Smooth muscle cell (in vitro differentiated cells): ENCODE data around the gene POLN. TPM values are rescaled to one million over a fixed set of nuclear protein-coding genes. Genes with fewer than 3 reads are reported as not detected.

Experiments
- DNase-seq: peaks from one replicate; lab custom pipeline; 2025; ENCODE audit not compliant: unreplicated experiment; lab: John Stamatoyannopoulos, UW
- H2AFZ ChIP-seq: fragments of 200-600 bp; sonication (generic); 2 replicates; pipeline ENCODE4 v1.6.0; 2016; ENCODE audit warnings: antibody characterized with exemption, low read depth, mild to moderate bottlenecking
- H3F3A ChIP-seq: fragments of 200-600 bp; sonication (generic); 2 replicates; pipeline ENCODE4 v1.6.0; 2017; ENCODE audit warnings: antibody characterized with exemption, low read depth
- H3K27ac ChIP-seq: fragments of 200-600 bp; sonication (generic); 2 replicates; pipeline ENCODE4 v1.5.1; 2016; ENCODE audit warnings: low read depth, mild to moderate bottlenecking
- H3K27me3 ChIP-seq: fragments of 200-600 bp; sonication (generic); 2 replicates; pipeline ENCODE4 v1.6.1; 2016; ENCODE audit warnings: low read depth, mild to moderate bottlenecking
- H3K36me3 ChIP-seq: fragments of 200-600 bp; sonication (generic); 2 replicates; pipeline ENCODE4 v1.5.1; 2016; ENCODE audit warnings: low read depth
- H3K4me1 ChIP-seq: fragments of 200-600 bp; sonication (generic); 2 replicates; pipeline ENCODE4 v1.5.1; 2016; ENCODE audit warnings: low read depth
- H3K4me2 ChIP-seq: fragments of 200-600 bp; sonication (generic); 2 replicates; pipeline ENCODE4 v1.6.0; 2016; ENCODE audit warnings: mild to moderate bottlenecking
- H3K4me3 ChIP-seq: fragments of 200-600 bp; sonication (generic); 2 replicates; pipeline ENCODE4 v1.5.1; 2016; ENCODE audit warnings: mild to moderate bottlenecking
- H3K79me2 ChIP-seq: fragments of 200-600 bp; sonication (generic); 2 replicates; pipeline ENCODE4 v1.6.0; 2016; ENCODE audit warnings: low read depth, mild to moderate bottlenecking
- H3K9ac ChIP-seq: fragments of 200-600 bp; sonication (generic); 2 replicates; pipeline ENCODE4 v1.6.0; 2016; ENCODE audit warnings: low read depth
- H3K9me3 ChIP-seq: fragments of 200-600 bp; sonication (generic); replicated peaks from 2 replicates; pipeline ENCODE4 v1.5.1; 2016; ENCODE audit warnings: low read depth
- H4K20me1 ChIP-seq: fragments of 200-600 bp; sonication (generic); 2 replicates; pipeline ENCODE4 v1.6.0; 2016; ENCODE audit warnings: low read depth
- WGBS: methylation state at CpG from one replicate; pipeline ENCODE4 v1.1.7; 2016; ENCODE audit warnings: low lambda C conversion rate; 5-methylcytosine and 5-hydroxymethylcytosine counted together
- polyA plus RNA-seq: library from polyadenylated mRNA; unstranded; fragments of >200 nt; fragmentation: Nextera tagmentation; extraction: Ambion mirVana; gene quantifications from 2 replicates; pipeline ENCODE4 v1.2.1, GENCODE V29; 2016
- total RNA-seq: library from RNA; depleted of rRNA; stranded (reverse); fragments of >200 nt; gene quantifications from 2 replicates; pipeline ENCODE4 v1.2.3, GENCODE V29; 2014
- TF ChIP-seq, protein P1 (sequence below): fragments of 200-600 bp; sonication (generic); IDR thresholded peaks from 2 replicates; pipeline ENCODE4 v1.5.1; 2017; ENCODE audit warnings: borderline replicate concordance, mild to moderate bottlenecking, antibody characterized with exemption; ENCODE audit not compliant: insufficient read depth, poor library complexity, severe bottlenecking

The POLN gene
- total and polyA plus RNA-seq, 2 experiments from 2014 or later: 0.35 to 3.0 TPM

DNA sequence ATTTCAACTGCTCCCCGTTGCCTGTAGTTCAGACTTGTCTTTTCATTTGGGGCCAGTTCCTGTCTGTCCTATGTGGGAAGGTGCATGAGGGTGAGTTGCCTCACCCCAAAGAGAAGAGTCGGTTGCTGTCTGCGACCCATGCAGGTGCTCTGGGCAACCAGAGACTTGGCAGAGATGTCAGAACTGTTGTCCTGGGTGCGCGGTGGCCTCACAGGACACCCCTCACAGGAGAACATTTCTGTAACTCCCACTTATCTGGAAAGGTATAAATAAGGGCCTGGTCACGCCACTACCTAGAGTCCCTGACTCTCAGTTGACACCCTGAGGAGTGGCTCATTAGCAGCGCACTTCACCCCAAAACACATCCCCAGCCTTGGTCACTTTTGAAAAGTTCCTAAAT is 192.5 kb downstream of the POLN start:
- H3K4me3 ChIP-seq: no peak overlapping the region
- no peaks in the 10 kb centered on the region for H3K36me3 ChIP-seq
- H3K27ac ChIP-seq: no peak overlapping the region
- no peaks in the 10 kb centered on the region for H4K20me1 ChIP-seq
- no peaks in the 10 kb centered on the region for H3K9me3 ChIP-seq
- TF ChIP-seq, protein P1, sequence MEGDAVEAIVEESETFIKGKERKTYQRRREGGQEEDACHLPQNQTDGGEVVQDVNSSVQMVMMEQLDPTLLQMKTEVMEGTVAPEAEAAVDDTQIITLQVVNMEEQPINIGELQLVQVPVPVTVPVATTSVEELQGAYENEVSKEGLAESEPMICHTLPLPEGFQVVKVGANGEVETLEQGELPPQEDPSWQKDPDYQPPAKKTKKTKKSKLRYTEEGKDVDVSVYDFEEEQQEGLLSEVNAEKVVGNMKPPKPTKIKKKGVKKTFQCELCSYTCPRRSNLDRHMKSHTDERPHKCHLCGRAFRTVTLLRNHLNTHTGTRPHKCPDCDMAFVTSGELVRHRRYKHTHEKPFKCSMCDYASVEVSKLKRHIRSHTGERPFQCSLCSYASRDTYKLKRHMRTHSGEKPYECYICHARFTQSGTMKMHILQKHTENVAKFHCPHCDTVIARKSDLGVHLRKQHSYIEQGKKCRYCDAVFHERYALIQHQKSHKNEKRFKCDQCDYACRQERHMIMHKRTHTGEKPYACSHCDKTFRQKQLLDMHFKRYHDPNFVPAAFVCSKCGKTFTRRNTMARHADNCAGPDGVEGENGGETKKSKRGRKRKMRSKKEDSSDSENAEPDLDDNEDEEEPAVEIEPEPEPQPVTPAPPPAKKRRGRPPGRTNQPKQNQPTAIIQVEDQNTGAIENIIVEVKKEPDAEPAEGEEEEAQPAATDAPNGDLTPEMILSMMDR: no peak
- no peak overlapping the region for H2AFZ ChIP-seq
- no peaks in the 10 kb centered on the region for H3K79me2 ChIP-seq
- no peaks in the 10 kb centered on the region for H3F3A ChIP-seq
- WGBS: 93% methylated on average over 7 of the region's 7 CpGs
- H3K4me1 ChIP-seq: no peaks in the 10 kb centered on the region
- no peak for DNase-seq
- H3K4me2 ChIP-seq: no peak overlapping the region
- H3K9ac ChIP-seq: no peak overlapping the region
- peaks cover 6% of the 10 kb centered on the region for H3K27me3 ChIP-seq

DNA sequence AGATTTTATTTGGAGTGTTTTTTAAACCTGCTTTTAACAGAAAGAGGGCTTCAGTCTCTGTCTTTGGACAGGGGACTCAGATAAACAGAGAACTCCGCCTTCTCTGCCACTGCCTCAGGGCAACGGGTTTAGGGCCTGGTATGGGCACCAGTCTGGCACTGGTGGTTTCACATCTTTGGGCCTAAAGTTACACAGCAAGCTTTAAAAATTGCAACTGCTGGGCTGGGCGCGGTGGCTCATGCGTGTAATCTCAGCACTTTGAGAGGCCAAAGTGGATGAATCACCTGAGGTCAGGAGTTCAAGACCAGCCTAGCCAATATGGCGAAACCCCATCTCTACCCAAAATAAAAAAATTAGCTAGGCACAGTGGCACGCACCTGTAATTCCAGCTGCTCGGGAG is 193.1 kb downstream of the POLN start:
- H3K9ac ChIP-seq: no peak overlapping the region
- no peaks in the 10 kb centered on the region for H3K4me1 ChIP-seq
- H3K27ac ChIP-seq: no peak overlapping the region
- TF ChIP-seq, protein P1: no peak
- H3K4me2 ChIP-seq: no peak overlapping the region
- peaks cover 6% of the 10 kb centered on the region for H3K27me3 ChIP-seq
- H2AFZ ChIP-seq: no peak overlapping the region
- no peaks in the 10 kb centered on the region for H3F3A ChIP-seq
- no peaks in the 10 kb centered on the region for H3K36me3 ChIP-seq
- H3K4me3 ChIP-seq: no peak overlapping the region
- no peak for DNase-seq
- H4K20me1 ChIP-seq: no peaks in the 10 kb centered on the region
- no peaks in the 10 kb centered on the region for H3K79me2 ChIP-seq
- 94% methylated on average over 8 of the region's 8 CpGs for WGBS
- no peaks in the 10 kb centered on the region for H3K9me3 ChIP-seq

DNA sequence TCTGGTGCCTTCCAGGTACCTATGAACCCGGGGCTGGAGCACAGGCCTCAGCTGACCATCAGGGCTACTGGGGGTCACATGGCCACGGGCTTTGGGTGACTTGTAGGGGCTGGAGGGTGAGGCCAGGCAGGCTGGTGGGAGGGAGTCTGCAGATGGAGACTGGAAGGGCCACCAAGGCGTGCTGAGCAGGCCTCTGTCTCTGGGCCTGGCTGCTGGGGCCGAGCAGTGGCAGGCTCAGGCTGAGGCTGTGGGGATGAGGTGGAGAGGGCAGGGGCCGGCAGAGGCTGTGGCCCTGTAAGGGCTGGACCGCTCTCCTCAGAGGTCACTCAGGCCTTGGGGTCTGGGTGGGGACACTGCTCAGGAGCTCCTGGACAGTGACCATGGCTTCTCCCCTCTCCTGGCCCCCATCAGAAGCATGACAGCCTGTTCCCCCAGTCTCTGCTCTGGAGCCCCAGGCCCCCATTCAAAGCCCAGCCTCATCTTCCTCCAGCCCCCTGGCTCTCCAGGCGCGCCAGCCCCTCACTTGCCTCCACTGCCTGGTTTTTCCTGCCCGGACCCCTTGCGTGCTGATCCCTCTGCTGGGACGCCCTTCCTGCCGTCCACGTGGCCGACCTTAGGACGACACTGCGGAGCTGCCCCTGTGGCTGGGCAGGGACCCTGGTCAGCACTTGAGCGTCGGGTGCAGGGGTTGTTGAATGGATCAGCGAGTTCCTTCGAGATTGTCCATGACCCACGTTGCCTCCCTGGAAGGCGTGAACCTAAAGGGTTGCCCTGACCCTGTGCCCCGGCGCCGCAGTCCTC is 193.9 kb downstream of the POLN start:
- Histone ChIP-seq H3K79me2 (no peaks in the 10 kb centered on the region), H3K4me3 (no peak overlapping the region), H3K36me3 (no peaks in the 10 kb centered on the region), H3K9me3 (no peaks in the 10 kb centered on the region), H2AFZ (no peak overlapping the region), H4K20me1 (peaks cover 6% of the 10 kb centered on the region), H3K4me2 (no peak overlapping the region), H3K4me1 (no peaks in the 10 kb centered on the region), H3K27ac (no peak overlapping the region), H3K9ac (no peak overlapping the region), H3F3A (no peaks in the 10 kb centered on the region), H3K27me3 (peaks cover 6% of the 10 kb centered on the region)
- TF ChIP-seq, protein P1: no peak
- DNase-seq: no peak
- WGBS: 94% methylated on average over 22 of the region's 25 CpGs
